Kidney (tissue), 14 donors: ENCODE measurements around the gene KRTAP5-8. TPM values are rescaled to one million over a fixed set of nuclear protein-coding genes. Genes with fewer than 3 reads are reported as not detected.
"Not testable (repeated sequence)": the region's sequence is repeated elsewhere in the genome, so short reads cannot be mapped to it uniquely, and the experiment has no call there.

Experiments used
- DNase-seq, 5 donors: peaks; one replicate each; pipeline ENCODE4 v3.0.0-alpha.2; 2013 to 2020
- FAIRE-seq: peaks from 2 replicates; lab custom pipeline; 2012; peaks lifted over from hg19 to GRCh38; lab: Jason Lieb, UNC
- H3K27ac ChIP-seq, 2 donors: one replicate each; pipeline ENCODE4 v1.7.0; 2013; ENCODE audit warnings: low read depth in 2 of 2, low read length in 2 of 2, inconsistent platforms in 1 of 2
- H3K27me3 ChIP-seq: one replicate; pipeline ENCODE4 v1.7.1; 2013; ENCODE audit warnings: low read length, inconsistent platforms; ENCODE audit not compliant: control insufficient read depth, insufficient read depth
- H3K36me3 ChIP-seq, 3 donors: one replicate each; pipeline versions ENCODE4 v1.7.0 to v1.7.1; 2013; ENCODE audit warnings: low read length in 3 of 3, control low read depth in 1 of 3, inconsistent platforms in 1 of 3; ENCODE audit not compliant: insufficient read depth in 3 of 3, control insufficient read depth in 2 of 3
- H3K4me1 ChIP-seq, 3 donors: one replicate each; pipeline versions ENCODE4 v1.7.0 to v1.7.1; 2013; ENCODE audit warnings: low read length in 3 of 3, inconsistent platforms in 1 of 3, low read depth in 1 of 3; ENCODE audit not compliant: control insufficient read depth in 2 of 3, insufficient read depth in 2 of 3
- H3K4me3 ChIP-seq, 3 donors: one replicate each; pipeline versions ENCODE4 v1.7.0 to v1.8.1; 2013; ENCODE audit warnings: low read length in 3 of 3, control low read depth in 1 of 3, inconsistent platforms in 1 of 3
- H3K9ac ChIP-seq, 3 donors: one replicate each; pipeline versions ENCODE4 v1.7.0 to v1.7.1; 2013; ENCODE audit warnings: low read length in 3 of 3, control low read depth in 1 of 3, inconsistent platforms in 1 of 3
- H3K9me3 ChIP-seq, 3 donors: one replicate each; pipeline versions ENCODE4 v1.7.0 to v1.7.1; 2013; ENCODE audit warnings: low read length in 3 of 3, control low read depth in 1 of 3, inconsistent platforms in 1 of 3; ENCODE audit not compliant: control insufficient read depth in 2 of 3, insufficient read depth in 1 of 3
- CTCF ChIP-seq: IDR thresholded peaks from 3 replicates; pipeline ENCODE4 v1.5.1; 2012; ENCODE audit warnings: mild to moderate bottlenecking, moderate library complexity, borderline replicate concordance; ENCODE audit not compliant: insufficient read depth; ENCODE audit errors: extremely low read depth
- intact Hi-C: fragments of 100-400 bp; cut with DNase I; formaldehyde crosslinking; loops from one replicate; pipeline ENCODE4 v1.11.1; 2022
- polyA plus RNA-seq: library from polyadenylated mRNA; stranded (reverse); fragments of 350-450 nt; fragmentation: Illumina TruSeq; extraction: RNeasy Lipid Tissue Mini Kit (QIAGEN cat#74804); gene quantifications from one replicate; pipeline ENCODE4 v1.2.3, GENCODE V29; 2014; ENCODE audit warnings: low read depth, low replicate concordance; ENCODE audit not compliant: insufficient read depth
- total RNA-seq: library from RNA; stranded (reverse); fragmentation: NEBNext Ultra II Directional; extraction: Animal tissue kit (Norgen Biotek cat#: 25700); gene quantifications from one replicate; pipeline ENCODE4 v1.2.1, GENCODE V29; 2021
- donor health status: control.
- donor health status: control.
- donor health status: control.
- donor health status: control.
- donor health status: control.
- donor health status: DM: yes; HTN: yes; CAD: no.
- donor health status: Normal renal cell carcinoma (clear cell type).

The KRTAP5-8 gene
- total and polyA plus RNA-seq, 2 donors from 2014 or later: 0.35 to 1.8 TPM

- intact Hi-C loops: no loop called here
- no peaks in the 10 kb centered on the region for H3K36me3 ChIP-seq
- H3K4me3 ChIP-seq: no peak overlapping the region
- H3K27ac ChIP-seq: no peak overlapping the region
- H3K27me3 ChIP-seq: no peaks in the 10 kb centered on the region
- peak in 2 of 5 donors; percentile 29 to 44 for DNase-seq
- no peaks in the 10 kb centered on the region for H3K9me3 ChIP-seq
- no peak overlapping the region for H3K9ac ChIP-seq
- FAIRE-seq: no peak
- peak; percentile 20 for TF ChIP-seq CTCF
- H3K4me1 ChIP-seq: no peaks in the 10 kb centered on the region
Observed at GRCh38 chr11:71563406-71563805, 25.6 kb downstream of the KRTAP5-8 start.

- H3K27me3 ChIP-seq: no peaks in the 10 kb centered on the region
- FAIRE-seq (no peak), DNase-seq (no peak)
- H3K4me1 ChIP-seq: no peaks in the 10 kb centered on the region
- H3K9ac ChIP-seq: no peak overlapping the region
- no peak overlapping the region for H3K4me3 ChIP-seq
- no peaks in the 10 kb centered on the region for H3K36me3 ChIP-seq
- intact Hi-C loops: no loop called here
- TF ChIP-seq CTCF: no peak
- no peaks in the 10 kb centered on the region for H3K9me3 ChIP-seq
- no peak overlapping the region for H3K27ac ChIP-seq
Observed at GRCh38 chr11:71564430-71564829, 26.6 kb downstream of the KRTAP5-8 start.

- Histone ChIP-seq H3K4me1 (no peaks in the 10 kb centered on the region), H3K9ac (no peak within 1 kb of the TSS), H3K4me3 (no peak within 1 kb of the TSS), H3K27ac (no peak within 1 kb of the TSS), H3K27me3 (no peaks in the 10 kb centered on the region), H3K9me3 (no peaks in the 10 kb centered on the region), H3K36me3 (no peaks in the 10 kb centered on the region)
- intact Hi-C loops: no loop called here
- no peak for TF ChIP-seq CTCF
- no peak for DNase-seq
- FAIRE-seq: no peak
Observed at GRCh38 chr11:71565263-71565662, 27.4 kb downstream of the KRTAP5-8 start, which contains the start of gene KRTAP5-10. Gene KRTAP5-10, plus strand, starts transcription at chr11:71565563. Its CDS starts 25 bp downstream, at chr11:71565588.

GRCh38 chr11:71566081-71566620, 28.3 kb downstream of the KRTAP5-8 start:
- no peaks in the 10 kb centered on the region for H3K4me1 ChIP-seq
- no peaks in the 10 kb centered on the region for H3K27me3 ChIP-seq
- no peaks in the 10 kb centered on the region for H3K36me3 ChIP-seq
- no peak overlapping the region for H3K27ac ChIP-seq
- intact Hi-C loops: no loop called here
- no peak for FAIRE-seq
- peak in 2 of 5 donors; percentile 29 to 79 for DNase-seq
- H3K9me3 ChIP-seq: no peaks in the 10 kb centered on the region
- no peak for TF ChIP-seq CTCF
- H3K9ac ChIP-seq: no peak overlapping the region
- H3K4me3 ChIP-seq: no peak overlapping the region

GRCh38 chr11:71566626-71567599, 29.1 kb downstream of the KRTAP5-8 start:
- FAIRE-seq, H3K27me3 ChIP-seq, H3K9ac ChIP-seq, H3K27ac ChIP-seq, H3K36me3 ChIP-seq, H3K9me3 ChIP-seq, H3K4me3 ChIP-seq, H3K4me1 ChIP-seq, DNase-seq, intact Hi-C loops: not testable (repeated sequence)
